Non-pigmented ciliary epithelial cell (primary cell): ENCODE measurements around the gene DUS1L.

Source experiments
- DNase-seq: peaks from one replicate; pipeline ENCODE4 v3.0.0-alpha.2; 2010; ENCODE audit warnings: low read depth

Gene DUS1L

GRCh38 chr17:82076018-82076784, 10.6 kb upstream of the DUS1L start:
- DNase-seq: no peak

DNA sequence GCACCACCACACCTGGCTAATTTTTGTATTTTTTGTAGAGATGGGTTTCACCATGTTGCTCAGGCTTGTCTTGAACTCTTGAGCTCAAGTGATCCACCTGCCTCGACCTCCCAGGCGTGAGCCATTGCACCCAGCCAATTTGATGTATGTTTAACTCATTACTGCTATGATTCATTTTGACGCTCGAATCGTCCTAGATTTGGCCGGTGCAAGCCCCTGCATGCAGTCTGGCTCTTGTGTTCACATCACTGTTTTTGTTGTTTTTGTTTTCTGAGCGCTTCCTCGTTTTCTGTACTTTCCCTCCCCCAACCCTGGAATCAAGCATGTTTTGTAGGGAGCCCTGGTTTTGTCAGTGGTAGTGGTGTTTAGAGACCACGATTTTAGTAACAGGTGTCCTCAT, 7.8 kb upstream of the DUS1L start:
- DNase-seq: no peak

DNA sequence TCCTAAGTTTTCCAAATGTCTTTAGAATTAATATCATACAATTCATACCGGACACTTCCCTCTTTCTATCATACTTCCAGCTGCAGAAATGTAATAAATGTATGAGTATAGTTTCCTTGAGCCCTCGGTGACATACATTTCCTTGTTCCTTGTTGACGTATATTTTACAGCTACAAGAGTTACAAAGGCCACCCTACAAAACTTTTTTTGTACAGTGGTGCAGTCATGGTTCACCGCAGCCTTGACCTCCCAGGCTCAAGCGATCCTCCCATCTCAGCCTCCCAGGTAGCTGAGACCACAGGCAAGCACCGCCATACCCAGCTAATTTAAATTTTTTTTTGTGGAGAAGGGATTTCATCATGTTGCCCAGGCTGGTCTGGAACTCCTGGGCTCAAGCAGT, 7.2 kb upstream of the DUS1L start:
- no peak for DNase-seq

DNA sequence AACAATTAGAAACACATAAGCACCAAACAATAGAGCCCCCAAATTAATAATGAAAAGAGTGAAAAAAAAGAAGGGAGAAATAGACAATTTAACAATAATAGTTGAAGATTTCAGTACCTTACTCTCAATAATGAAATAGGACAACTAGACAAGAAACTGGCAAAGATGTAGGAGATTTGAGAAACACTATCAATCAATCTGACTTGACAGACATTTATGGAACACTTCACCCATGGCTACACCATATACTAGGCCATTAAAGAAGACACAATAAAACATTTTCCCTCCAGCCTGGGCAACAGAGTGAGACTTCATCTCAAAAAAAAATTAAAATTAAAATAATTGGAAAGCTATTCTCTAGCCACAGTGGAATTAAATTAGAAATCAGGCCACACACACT, 5.0 kb upstream of the DUS1L start:
- no peak for DNase-seq

DNA sequence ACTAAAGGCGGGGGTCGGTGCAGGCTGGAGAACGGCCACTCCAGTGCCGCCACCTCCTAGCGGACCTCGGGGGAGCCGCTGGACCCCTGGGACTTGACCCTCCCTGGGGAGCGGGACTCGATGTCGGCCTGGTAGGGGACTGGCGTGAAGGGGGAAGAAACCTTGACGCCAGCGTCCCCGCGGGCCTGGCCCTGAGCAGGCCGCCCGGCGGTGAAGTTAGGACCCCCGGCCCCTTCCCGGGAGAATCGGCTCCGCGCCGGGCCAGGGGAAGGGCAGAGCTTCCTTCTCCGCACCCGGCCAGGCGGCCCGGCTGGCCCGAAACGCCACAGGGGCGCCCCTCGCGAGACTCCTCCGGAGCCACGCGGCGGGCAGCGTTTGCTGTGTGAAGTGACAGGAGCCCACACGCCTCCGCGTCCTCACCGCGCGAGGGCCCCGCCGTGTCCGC, 389 bp downstream of the DUS1L start:
- no peak for DNase-seq

- DNase-seq: no peak
Observed at GRCh38 chr17:82064433-82065192, 991 bp downstream of the DUS1L start.

DNA sequence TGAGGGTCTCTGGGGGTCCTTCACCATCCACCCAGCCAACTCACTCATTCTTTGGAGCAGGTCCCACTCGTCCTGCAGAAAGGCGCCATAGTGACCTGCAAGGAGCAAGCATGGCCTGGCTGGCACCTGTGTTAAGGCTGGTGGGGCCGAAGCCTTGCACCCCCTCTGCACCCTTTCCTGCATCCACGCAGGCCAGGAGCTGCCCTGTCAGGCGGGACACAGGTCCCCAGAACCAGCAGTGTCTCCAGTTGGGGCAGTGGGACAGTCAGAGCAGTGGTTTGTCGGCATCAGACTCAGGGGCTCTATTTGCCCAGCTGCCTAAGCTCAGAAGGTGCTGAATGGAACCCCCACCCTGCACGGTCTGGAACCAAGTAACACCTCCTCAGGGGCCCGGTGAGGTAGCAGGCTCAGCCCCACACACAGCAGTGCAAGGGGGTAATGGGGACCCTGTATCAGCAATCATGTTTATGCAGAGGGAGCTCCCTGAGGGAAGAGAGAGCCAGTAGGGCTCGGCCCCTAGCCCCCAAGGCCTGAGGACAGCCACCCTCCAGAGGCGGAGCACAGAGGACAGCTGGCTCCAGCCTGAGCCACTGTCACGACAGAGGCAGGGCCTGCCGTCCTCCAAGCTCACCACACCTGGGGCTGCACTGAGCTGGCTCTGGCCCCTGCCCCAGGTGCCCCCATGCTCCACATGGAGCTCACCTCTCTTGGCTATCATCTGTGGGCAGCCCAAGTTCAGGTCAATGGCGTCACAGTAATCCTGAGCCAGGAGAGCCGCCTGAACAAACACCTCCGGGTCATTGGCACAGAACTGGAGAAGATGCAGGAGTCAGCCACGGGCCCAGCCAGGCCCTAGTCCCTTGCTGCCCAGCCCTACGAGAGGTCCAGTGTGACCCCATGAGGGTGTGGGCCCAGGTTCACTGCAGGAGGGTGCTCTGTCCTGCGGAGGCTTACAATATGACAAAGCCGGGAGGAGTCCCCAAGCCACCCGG, 1.9 kb downstream of the DUS1L start:
- no peak for DNase-seq

DNA sequence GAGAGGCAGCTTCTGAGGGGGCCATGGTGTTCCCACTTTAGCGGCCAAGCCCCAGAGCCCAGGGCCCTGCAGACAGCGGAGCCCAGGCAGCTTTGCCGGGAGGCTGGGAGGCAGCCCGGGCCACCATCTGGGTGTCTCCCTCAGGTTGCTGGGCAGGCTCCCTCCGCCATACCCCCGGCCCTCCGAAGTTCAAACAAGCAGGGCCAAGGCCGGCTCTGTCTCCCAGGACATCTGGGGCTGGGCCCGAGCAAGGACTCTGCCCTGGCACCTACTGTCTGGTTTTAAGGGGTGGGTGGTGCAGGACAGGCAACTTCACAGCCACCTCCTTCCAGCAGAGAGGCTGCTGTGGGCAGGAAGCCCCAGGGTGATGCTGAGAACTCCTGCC, 2.6 kb downstream of the DUS1L start:
- DNase-seq: no peak

GRCh38 chr17:82062076-82062983, 3.3 kb downstream of the DUS1L start:
- no peak for DNase-seq

GRCh38 chr17:82061047-82061925, 4.3 kb downstream of the DUS1L start:
- DNase-seq: no peak

DNA sequence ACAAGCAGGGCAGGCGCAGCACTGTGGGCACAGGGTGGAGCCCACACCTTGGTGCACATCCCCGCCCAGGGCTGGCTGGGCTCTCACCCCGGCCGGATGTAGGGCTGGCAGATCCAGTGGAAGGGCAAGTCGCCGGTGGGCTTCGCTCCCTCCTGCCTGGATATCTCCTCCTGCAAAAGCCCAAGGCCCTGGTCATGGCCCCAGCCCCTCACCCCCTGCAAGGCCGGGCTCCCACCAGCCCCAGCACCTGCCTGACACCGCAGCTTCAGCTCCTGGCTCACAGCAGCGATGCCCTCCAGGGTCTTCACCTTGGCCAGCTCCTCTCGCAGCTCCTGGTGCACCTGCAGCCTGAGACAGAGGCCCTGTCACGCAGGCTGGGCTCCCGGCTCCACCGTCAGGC, 5.0 kb downstream of the DUS1L start:
- DNase-seq: no peak

GRCh38 chr17:82060001-82060380, 5.6 kb downstream of the DUS1L start:
- DNase-seq: no peak

- DNase-seq: no peak
Observed at GRCh38 chr17:82059272-82060000, 6.2 kb downstream of the DUS1L start.

DNA sequence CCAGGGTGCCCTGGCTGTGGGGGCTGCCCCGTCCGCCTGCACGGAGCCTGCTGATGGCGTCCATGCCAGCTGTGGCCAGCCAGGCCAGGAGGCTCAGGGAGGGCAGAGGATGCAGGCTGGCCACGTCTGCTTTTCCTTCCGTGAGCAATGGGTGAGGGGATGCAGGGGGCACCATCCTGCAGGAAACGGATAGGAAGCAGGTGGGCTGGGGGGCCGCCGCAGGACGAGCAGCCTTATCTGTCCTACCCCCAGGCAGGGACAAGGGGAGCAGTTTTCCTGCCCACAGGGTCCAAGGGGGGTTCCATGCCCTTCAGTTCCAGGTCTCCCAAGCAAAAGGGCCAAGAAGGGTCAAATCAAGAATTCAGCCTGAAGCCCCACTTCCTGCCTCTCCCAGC, 6.8 kb downstream of the DUS1L start:
- no peak for DNase-seq

DNA sequence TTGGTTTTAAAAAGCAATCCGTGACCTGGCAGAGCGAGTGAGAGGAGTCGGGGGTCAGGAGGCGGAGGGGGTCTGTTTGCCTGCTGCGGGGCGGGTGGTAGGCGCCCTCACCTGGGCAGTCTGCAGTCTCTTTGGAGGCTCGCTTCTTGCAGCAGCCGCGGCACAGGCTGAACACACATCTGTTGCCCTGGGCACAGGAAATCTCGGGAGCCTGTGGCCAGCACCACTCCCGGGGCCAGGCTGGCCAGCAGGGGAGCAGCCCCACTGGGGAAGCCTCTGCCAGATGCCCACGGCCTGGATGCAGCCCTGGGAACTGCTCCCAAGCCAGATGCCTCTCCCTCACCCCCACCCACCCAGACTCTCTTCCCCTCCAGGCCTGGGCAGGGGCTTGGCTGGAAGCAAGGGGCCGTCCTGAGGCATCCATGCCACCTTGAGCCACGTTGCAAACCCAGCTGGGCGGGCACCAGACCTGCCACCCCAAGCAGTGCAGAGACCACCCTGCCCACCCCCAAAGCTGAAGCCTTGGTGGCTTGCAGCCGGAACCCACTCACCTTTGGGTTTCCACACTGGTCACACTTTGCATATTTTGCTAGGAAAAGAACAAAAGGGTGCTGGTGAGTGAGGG, 7.3 kb downstream of the DUS1L start:
- DNase-seq: no peak

GRCh38 chr17:82056729-82057621, 8.6 kb downstream of the DUS1L start:
- no peak for DNase-seq

GRCh38 chr17:82055965-82056728, 9.5 kb downstream of the DUS1L start:
- no peak for DNase-seq
